Measurements from ENCODE around the gene CD99L2.

Gene CD99L2

DNA sequence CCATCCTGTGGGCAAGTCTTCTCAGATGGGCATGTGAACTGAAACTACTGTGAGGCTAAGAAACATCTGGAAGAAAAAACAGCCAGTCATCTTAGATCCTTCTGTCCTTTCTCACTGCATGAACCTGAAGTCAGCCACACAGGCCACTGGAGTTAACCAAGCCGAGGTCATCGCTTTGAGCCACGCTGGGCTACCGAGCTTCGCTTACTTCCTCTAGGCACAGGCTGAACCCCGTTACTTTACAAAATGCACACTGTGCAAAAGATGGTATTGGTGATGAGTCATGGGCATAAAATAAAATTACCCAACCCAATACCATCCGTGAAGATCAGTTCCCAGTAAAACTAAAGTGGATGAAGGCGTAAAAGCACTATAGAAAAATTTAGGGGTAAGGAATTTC, 119.1 kb downstream of the CD99L2 start:
- no peak for TF ChIP-seq BHLHE40 (IDR thresholded peaks at IDR 0.05; ENCODE audit: borderline replicate concordance)
- POLR2A ChIA-PET: no interaction called here
- CTCF ChIA-PET: no interaction called here
- no peak for DNase-seq (ENCODE audit: extremely low spot score)

GRCh38 chrX:150777328-150777992, 121.0 kb downstream of the CD99L2 start:
- DNase-seq (ENCODE audit: extremely low spot score): no peak
- no peak for TF ChIP-seq CTBP1 (IDR thresholded peaks at IDR 0.05; ENCODE audit: borderline replicate concordance)
- TF ChIP-seq SP1 (IDR thresholded peaks at IDR 0.05): no peak
- TF ChIP-seq, protein P1, sequence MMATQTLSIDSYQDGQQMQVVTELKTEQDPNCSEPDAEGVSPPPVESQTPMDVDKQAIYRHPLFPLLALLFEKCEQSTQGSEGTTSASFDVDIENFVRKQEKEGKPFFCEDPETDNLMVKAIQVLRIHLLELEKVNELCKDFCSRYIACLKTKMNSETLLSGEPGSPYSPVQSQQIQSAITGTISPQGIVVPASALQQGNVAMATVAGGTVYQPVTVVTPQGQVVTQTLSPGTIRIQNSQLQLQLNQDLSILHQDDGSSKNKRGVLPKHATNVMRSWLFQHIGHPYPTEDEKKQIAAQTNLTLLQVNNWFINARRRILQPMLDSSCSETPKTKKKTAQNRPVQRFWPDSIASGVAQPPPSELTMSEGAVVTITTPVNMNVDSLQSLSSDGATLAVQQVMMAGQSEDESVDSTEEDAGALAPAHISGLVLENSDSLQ (IDR thresholded peaks at IDR 0.05): no peak
- TF ChIP-seq FOXA1 (IDR thresholded peaks at IDR 0.05): no peak
- no peak for TF ChIP-seq ARNT (IDR thresholded peaks at IDR 0.05)
- no peak for TF ChIP-seq ELF4 (IDR thresholded peaks at IDR 0.05)
- TF ChIP-seq TARDBP (IDR thresholded peaks at IDR 0.05): no peak
- TF ChIP-seq BHLHE40 (IDR thresholded peaks at IDR 0.05; ENCODE audit: borderline replicate concordance): no peak
- TF ChIP-seq L3MBTL2 (conservative IDR thresholded peaks at IDR 0.05): no peak
- no peak for TF ChIP-seq FOXK2 (IDR thresholded peaks at IDR 0.05)
- TF ChIP-seq ZNF384 (IDR thresholded peaks at IDR 0.05): no peak
- TF ChIP-seq HDGF (IDR thresholded peaks at IDR 0.05; ENCODE audit: borderline replicate concordance): no peak
- TF ChIP-seq LEF1 (IDR thresholded peaks at IDR 0.05; ENCODE audit: borderline replicate concordance): no peak
- no peak for TF ChIP-seq SUZ12 (IDR thresholded peaks at IDR 0.05)
- no peak for TF ChIP-seq NFRKB (IDR thresholded peaks at IDR 0.05)
- no peak for TF ChIP-seq FOXM1 (IDR thresholded peaks at IDR 0.05; ENCODE audit: borderline replicate concordance)
- POLR2A ChIA-PET: interaction anchor here (0.7 kb wide), 1 partner anchor 304 kb away, joined by 3 read pairs; no protein-coding TSS in a partner anchor
- CTCF ChIA-PET: no interaction called here

GRCh38 chrX:150775569-150776350, 122.7 kb downstream of the CD99L2 start:
- no peak for DNase-seq (ENCODE audit: extremely low spot score)
- TF ChIP-seq SP1 (IDR thresholded peaks at IDR 0.05) (no peak), TARDBP (IDR thresholded peaks at IDR 0.05) (no peak), L3MBTL2 (conservative IDR thresholded peaks at IDR 0.05) (no peak)
- ChIA-PET CTCF (no interaction called here), POLR2A (interaction anchor here (0.8 kb wide), 1 partner anchor 9 kb away, joined by 3 read pairs; no protein-coding TSS in a partner anchor)

- POLR2A ChIA-PET: interaction anchor here (0.8 kb wide), 1 partner anchor 10 kb away, joined by 3 read pairs; no protein-coding TSS in a partner anchor
- CTCF ChIA-PET: no interaction called here
- no peak for DNase-seq (ENCODE audit: extremely low spot score)
- TF ChIP-seq ARNT (IDR thresholded peaks at IDR 0.05) (no peak), ELF4 (IDR thresholded peaks at IDR 0.05) (no peak), SUZ12 (IDR thresholded peaks at IDR 0.05) (no peak), NFRKB (IDR thresholded peaks at IDR 0.05) (no peak), SP1 (IDR thresholded peaks at IDR 0.05) (no peak), BHLHE40 (IDR thresholded peaks at IDR 0.05; ENCODE audit: borderline replicate concordance) (no peak), FOXA1 (IDR thresholded peaks at IDR 0.05) (no peak), FOXM1 (IDR thresholded peaks at IDR 0.05; ENCODE audit: borderline replicate concordance) (no peak), CTBP1 (IDR thresholded peaks at IDR 0.05; ENCODE audit: borderline replicate concordance) (no peak), LEF1 (IDR thresholded peaks at IDR 0.05; ENCODE audit: borderline replicate concordance) (no peak), FOXK2 (IDR thresholded peaks at IDR 0.05) (no peak), ZNF384 (IDR thresholded peaks at IDR 0.05) (no peak)
- TF ChIP-seq, protein P1 (IDR thresholded peaks at IDR 0.05): no peak
These were observed 123.5 kb downstream of the CD99L2 start for GRCh38 chrX:150774798-150775568.

- TF ChIP-seq BHLHE40 (IDR thresholded peaks at IDR 0.05; ENCODE audit: borderline replicate concordance) (no peak), TARDBP (IDR thresholded peaks at IDR 0.05) (no peak), ZNF384 (IDR thresholded peaks at IDR 0.05) (no peak), SUZ12 (IDR thresholded peaks at IDR 0.05) (no peak), CTBP1 (IDR thresholded peaks at IDR 0.05; ENCODE audit: borderline replicate concordance) (no peak), NFRKB (IDR thresholded peaks at IDR 0.05) (no peak), ARNT (IDR thresholded peaks at IDR 0.05) (no peak), FOXA1 (IDR thresholded peaks at IDR 0.05) (no peak), FOXK2 (IDR thresholded peaks at IDR 0.05) (no peak)
- TF ChIP-seq, protein P1 (IDR thresholded peaks at IDR 0.05): no peak
- POLR2A ChIA-PET: no interaction called here
- DNase-seq (ENCODE audit: extremely low spot score): no peak
- CTCF ChIA-PET: interaction anchor here (3.2 kb wide), 1 partner anchor 308 kb away, joined by 52 read pairs; no protein-coding TSS in a partner anchor
These were observed 124.8 kb downstream of the CD99L2 start for GRCh38 chrX:150773634-150774033.

GRCh38 chrX:150773117-150773516, 125.4 kb downstream of the CD99L2 start:
- POLR2A ChIA-PET: no interaction called here
- CTCF ChIA-PET: interaction anchor here (1.2 to 3.2 kb wide), 3 partner anchors 8 to 309 kb away, joined by 6 to 52 read pairs (median 23); no protein-coding TSS in a partner anchor

More at GRCh38 chrX:150773117-150773516, 125.4 kb downstream of the CD99L2 start:
- no peak for DNase-seq (ENCODE audit: extremely low spot score)
- TF ChIP-seq FOXA1 (IDR thresholded peaks at IDR 0.05) (no peak), BHLHE40 (IDR thresholded peaks at IDR 0.05; ENCODE audit: borderline replicate concordance) (no peak), FOXM1 (IDR thresholded peaks at IDR 0.05; ENCODE audit: borderline replicate concordance) (no peak), CTBP1 (IDR thresholded peaks at IDR 0.05; ENCODE audit: borderline replicate concordance) (no peak), ZNF384 (IDR thresholded peaks at IDR 0.05) (no peak), TARDBP (IDR thresholded peaks at IDR 0.05) (no peak)
